ENCODE results near the gene MICAL2. TPM values are rescaled to one million over a fixed set of nuclear protein-coding genes. Genes with fewer than 3 reads are reported as not detected.
A peak's percentile ranks its signal among the peaks of the same experiment; 100 is the strongest.

Gene MICAL2
- total and polyA plus RNA-seq, 8 donors, result 4.8 to 38.8 (median 26.5) TPM

DNA sequence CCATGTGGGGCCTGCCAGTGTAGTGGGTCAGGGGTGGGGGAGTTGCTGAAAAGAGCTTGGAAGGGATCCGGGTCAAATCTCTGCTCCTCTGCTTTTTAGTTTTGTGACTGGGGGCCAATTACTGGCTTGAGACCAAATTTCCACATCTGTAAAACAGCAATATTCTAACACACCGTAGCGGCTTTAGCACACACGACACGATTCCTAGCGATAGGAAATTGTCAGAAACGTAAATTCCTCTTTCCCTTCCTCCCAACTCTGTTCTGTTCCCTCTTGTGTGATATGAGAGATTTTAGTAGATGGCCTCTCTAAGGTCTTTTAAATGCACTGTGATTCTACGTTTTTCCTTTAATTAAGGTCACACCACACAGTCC lies 71.9 kb downstream of the MICAL2 start:
- ATAC-seq (no peak), DNase-seq (no peak), FAIRE-seq (no peak)
- H3K9me3 ChIP-seq, result no peaks in the 10 kb centered on the region
- H3K36me3 ChIP-seq, result no peaks in the 10 kb centered on the region
- H3K4me3 ChIP-seq, result no peak overlapping the region
- peak overlapping the region in 1 of 4 donors; percentile 9 for H3K27ac ChIP-seq
- TF ChIP-seq, protein P1, sequence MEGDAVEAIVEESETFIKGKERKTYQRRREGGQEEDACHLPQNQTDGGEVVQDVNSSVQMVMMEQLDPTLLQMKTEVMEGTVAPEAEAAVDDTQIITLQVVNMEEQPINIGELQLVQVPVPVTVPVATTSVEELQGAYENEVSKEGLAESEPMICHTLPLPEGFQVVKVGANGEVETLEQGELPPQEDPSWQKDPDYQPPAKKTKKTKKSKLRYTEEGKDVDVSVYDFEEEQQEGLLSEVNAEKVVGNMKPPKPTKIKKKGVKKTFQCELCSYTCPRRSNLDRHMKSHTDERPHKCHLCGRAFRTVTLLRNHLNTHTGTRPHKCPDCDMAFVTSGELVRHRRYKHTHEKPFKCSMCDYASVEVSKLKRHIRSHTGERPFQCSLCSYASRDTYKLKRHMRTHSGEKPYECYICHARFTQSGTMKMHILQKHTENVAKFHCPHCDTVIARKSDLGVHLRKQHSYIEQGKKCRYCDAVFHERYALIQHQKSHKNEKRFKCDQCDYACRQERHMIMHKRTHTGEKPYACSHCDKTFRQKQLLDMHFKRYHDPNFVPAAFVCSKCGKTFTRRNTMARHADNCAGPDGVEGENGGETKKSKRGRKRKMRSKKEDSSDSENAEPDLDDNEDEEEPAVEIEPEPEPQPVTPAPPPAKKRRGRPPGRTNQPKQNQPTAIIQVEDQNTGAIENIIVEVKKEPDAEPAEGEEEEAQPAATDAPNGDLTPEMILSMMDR (IDR thresholded peaks at IDR 0.05), result no peak
- WGBS, 2 donors, result 91 to 94% methylated on average over 8 of the region's 8 CpGs
- intact Hi-C loops (cut with DNase I), result no loop called here
- H3K27me3 ChIP-seq, result no peaks in the 10 kb centered on the region
- peaks cover 0 to 11% (median 8%) of the 10 kb centered on the region in 3 donors for H3K4me1 ChIP-seq

DNA sequence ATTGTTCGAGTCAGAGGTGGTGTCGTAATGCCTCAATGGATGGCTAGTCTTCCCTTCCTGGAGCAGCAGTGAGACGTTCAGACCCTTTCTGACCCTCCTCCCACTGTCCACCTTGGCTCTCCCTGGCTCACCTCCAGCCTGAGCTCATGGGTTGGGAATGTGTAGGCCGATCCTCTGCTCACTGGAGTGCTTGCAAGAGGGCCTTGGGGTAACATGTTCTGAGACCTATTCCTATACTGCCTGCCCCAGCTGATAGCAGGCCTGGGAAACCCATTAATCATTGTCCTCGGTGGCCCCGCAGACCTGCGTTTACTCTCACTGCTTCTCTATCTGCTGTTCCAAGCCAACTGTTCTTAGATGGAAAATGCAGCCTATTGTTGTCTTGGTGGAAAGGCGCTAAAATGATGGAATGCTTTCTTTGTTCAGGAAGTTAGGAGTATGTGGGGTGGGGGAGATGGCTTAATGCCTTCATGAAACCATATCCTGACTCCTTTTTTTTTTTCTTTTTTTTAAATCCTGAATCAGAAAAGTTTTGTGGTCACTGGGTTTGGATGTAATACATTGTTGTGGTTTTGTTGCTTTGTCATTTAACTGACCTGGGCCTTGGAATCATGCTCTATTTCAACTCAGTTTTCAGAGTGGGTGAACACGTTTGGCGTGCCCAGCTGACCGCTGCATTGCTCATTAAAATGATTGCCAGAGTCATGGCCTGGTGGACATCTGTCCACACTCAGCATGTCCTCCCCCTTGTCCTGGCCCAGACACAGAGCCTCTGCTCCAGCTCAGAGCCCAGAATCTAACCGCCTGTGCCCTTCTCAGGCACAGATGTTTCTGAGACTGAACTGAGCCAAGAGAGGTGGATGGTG lies 72.5 kb downstream of the MICAL2 start:
- TF ChIP-seq, protein P1 (IDR thresholded peaks at IDR 0.05), result no peak
- Histone ChIP-seq H3K27ac (peak overlapping the region in 1 of 4 donors; percentile 9), H3K9me3 (no peaks in the 10 kb centered on the region), H3K4me3 (no peak overlapping the region), H3K4me1 (peaks cover 0 to 11% (median 8%) of the 10 kb centered on the region in 3 donors), H3K36me3 (no peaks in the 10 kb centered on the region), H3K27me3 (no peaks in the 10 kb centered on the region)
- no peak for FAIRE-seq
- 58 to 62% methylated on average over 12 of the region's 12 CpGs for WGBS, 2 donors
- DNase-seq, result peak in 1 of 6 donors; percentile 31
- peak in 3 of 4 donors; percentile 18 to 39 (median 19) for ATAC-seq
- intact Hi-C loops (cut with DNase I), result no loop called here

DNA sequence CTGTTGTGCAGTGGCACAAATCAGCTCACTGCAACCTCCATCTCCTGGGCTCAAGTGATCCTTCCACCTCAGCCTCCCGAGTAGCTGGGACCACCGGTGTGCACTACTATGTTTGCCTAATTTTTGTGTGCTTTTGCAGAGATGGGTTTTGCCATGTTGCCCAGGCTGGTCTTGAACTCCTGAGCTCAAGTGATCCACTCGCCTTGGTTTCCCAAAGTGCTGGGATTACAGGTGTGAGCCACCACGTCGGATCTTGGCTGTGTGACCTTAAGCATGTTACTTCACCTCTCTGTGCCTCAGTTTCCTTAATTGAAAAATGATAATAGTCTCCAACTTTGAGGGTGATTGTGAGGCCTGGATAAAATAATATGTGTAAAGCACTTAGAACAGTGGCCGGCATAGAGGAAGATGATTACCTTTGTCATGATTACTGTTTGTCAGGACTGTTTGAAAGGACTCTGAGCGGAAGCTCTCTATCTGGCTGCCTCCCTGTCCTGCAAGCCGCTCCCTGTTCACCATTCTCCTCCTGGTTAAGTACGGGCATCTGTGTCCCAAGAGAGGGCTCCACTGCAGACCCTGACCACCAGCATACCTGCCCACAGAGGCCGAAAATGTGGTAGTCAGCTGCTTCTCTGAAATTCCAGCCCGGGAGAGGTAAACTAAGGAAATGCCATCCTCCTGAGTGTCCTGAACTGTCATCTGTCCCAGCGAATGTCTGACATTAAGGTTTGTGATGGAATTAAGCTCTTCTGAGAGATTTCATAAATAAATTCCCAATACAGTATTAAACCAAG lies 73.6 kb downstream of the MICAL2 start:
- H3K9me3 ChIP-seq, result no peaks in the 10 kb centered on the region
- no peak for DNase-seq
- ATAC-seq, result no peak
- 92 to 93% methylated on average over 12 of the region's 12 CpGs for WGBS, 2 donors
- peaks cover 0 to 11% (median 8%) of the 10 kb centered on the region in 3 donors for H3K4me1 ChIP-seq
- intact Hi-C loops (cut with DNase I), result no loop called here
- no peaks in the 10 kb centered on the region for H3K27me3 ChIP-seq
- no peak overlapping the region for H3K27ac ChIP-seq
- TF ChIP-seq, protein P1 (IDR thresholded peaks at IDR 0.05), result no peak
- no peaks in the 10 kb centered on the region for H3K36me3 ChIP-seq
- H3K4me3 ChIP-seq, result no peak overlapping the region
- FAIRE-seq, result no peak

DNA sequence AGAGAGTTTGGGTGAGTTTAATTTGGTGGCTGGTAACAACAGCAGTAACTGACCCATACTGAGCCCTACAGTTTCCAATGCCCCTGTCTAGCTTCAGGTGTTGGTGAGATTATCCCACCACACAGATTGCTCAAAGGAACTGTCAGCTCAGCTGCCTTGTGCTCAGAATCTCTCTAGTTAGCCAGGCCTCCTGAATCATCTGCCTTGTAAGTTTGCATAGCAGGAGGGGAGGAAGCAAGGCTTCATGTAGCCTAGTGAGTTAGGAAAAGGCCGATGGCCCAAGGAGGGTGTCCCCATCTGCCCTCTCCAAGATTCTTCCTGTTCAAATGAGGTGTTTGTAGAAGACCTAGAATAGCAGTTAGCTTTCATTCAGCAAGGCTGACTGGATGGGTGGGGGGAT lies 74.3 kb downstream of the MICAL2 start:
- FAIRE-seq (no peak), ATAC-seq (no peak), DNase-seq (no peak)
- TF ChIP-seq, protein P1 (IDR thresholded peaks at IDR 0.05), result no peak
- peaks cover 0 to 14% (median 6%) of the 10 kb centered on the region in 3 donors for H3K4me1 ChIP-seq
- H3K27ac ChIP-seq, result no peak overlapping the region
- H3K36me3 ChIP-seq, result no peaks in the 10 kb centered on the region
- WGBS, 2 donors, result 97 to 100% methylated on average over 1 of the region's 1 CpG
- no peaks in the 10 kb centered on the region for H3K9me3 ChIP-seq
- no peaks in the 10 kb centered on the region for H3K27me3 ChIP-seq
- intact Hi-C loops (cut with DNase I), result no loop called here
- H3K4me3 ChIP-seq, result no peak overlapping the region
